GM12874 (cell line): ENCODE measurements around the gene TOM1.

Experiments used
- CTCF ChIP-seq: IDR thresholded peaks from 2 replicates; pipeline ENCODE4 v1.5.1; 2011; ENCODE audit warnings: low read depth, mild to moderate bottlenecking, control low read depth, low read length, moderate library complexity; ENCODE audit not compliant: insufficient read depth

The TOM1 gene

GRCh38 chr22:35354068-35354467 is 54.4 kb downstream of the TOM1 start:
- no peak for TF ChIP-seq CTCF

GRCh38 chr22:35357883-35358621 is 58.4 kb downstream of the TOM1 start:
- no peak for TF ChIP-seq CTCF

GRCh38 chr22:35359380-35360065 is 59.8 kb downstream of the TOM1 start:
- no peak for TF ChIP-seq CTCF

- TF ChIP-seq CTCF, result no peak
Observed at GRCh38 chr22:35361001-35361558, 61.4 kb downstream of the TOM1 start.

GRCh38 chr22:35363566-35364086 is 63.9 kb downstream of the TOM1 start:
- TF ChIP-seq CTCF, result no peak

- TF ChIP-seq CTCF, result no peak; the same call in 1 of the 2 replicates
Observed at GRCh38 chr22:35367331-35367886, 67.7 kb downstream of the TOM1 start.

- TF ChIP-seq CTCF, result no peak
Observed at GRCh38 chr22:35368386-35368785, 68.7 kb downstream of the TOM1 start.
